ENCODE data around the gene SOX13.

DNA sequence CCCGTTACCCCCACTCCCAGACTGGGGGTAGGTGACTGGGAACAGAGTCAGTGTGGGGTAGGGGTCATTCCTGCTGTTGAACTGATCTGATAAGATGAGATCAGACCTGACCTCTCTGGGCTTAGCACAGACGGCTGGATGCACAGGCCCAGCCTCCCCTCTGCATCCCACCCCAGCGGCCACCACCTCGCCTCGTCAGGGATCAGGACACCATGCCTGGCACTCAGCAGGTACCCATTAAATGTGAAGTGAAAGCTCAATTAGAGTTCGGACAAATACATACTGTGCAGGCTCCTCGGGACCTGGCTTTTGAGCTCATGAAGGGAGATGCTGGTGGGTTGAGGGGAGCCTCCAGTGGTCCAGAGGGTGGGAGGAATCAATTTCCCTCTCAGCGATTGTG is 15.7 kb downstream of the SOX13 start:
- TF ChIP-seq, protein P1, sequence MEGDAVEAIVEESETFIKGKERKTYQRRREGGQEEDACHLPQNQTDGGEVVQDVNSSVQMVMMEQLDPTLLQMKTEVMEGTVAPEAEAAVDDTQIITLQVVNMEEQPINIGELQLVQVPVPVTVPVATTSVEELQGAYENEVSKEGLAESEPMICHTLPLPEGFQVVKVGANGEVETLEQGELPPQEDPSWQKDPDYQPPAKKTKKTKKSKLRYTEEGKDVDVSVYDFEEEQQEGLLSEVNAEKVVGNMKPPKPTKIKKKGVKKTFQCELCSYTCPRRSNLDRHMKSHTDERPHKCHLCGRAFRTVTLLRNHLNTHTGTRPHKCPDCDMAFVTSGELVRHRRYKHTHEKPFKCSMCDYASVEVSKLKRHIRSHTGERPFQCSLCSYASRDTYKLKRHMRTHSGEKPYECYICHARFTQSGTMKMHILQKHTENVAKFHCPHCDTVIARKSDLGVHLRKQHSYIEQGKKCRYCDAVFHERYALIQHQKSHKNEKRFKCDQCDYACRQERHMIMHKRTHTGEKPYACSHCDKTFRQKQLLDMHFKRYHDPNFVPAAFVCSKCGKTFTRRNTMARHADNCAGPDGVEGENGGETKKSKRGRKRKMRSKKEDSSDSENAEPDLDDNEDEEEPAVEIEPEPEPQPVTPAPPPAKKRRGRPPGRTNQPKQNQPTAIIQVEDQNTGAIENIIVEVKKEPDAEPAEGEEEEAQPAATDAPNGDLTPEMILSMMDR (IDR thresholded peaks at IDR 0.05): no peak
- no peak for TF ChIP-seq POLR2A (IDR thresholded peaks at IDR 0.05)
